Ectodermal cell (in vitro differentiated cells): ENCODE data around the gene LIN7C.
A peak's percentile ranks its signal among the peaks of the same experiment; 100 is the strongest.

Experiments
- H3K27ac ChIP-seq: 2 replicates; pipeline ENCODE4 v1.7.0; 2013; ENCODE audit warnings: mild to moderate bottlenecking, low read depth, low read length; ENCODE audit not compliant: insufficient read depth, poor library complexity, severe bottlenecking
- H3K27me3 ChIP-seq: 2 replicates; pipeline ENCODE4 v1.7.0; 2013; ENCODE audit warnings: mild to moderate bottlenecking, low read length; ENCODE audit not compliant: insufficient read depth, control insufficient read depth, poor library complexity, severe bottlenecking
- H3K36me3 ChIP-seq: one replicate; pipeline ENCODE4 v1.7.0; 2013; ENCODE audit warnings: low read length; ENCODE audit not compliant: control insufficient read depth, insufficient read depth
- H3K4me1 ChIP-seq: one replicate; pipeline ENCODE4 v1.7.0; 2013; ENCODE audit warnings: low read length; ENCODE audit not compliant: control insufficient read depth, insufficient read depth
- H3K4me3 ChIP-seq: 2 replicates; pipeline ENCODE4 v1.7.0; 2013; ENCODE audit warnings: low read depth, low read length, control low read depth; ENCODE audit not compliant: insufficient read depth
- H3K9me3 ChIP-seq: 2 replicates; pipeline ENCODE4 v1.7.0; 2013; ENCODE audit warnings: mild to moderate bottlenecking, low read length, moderate library complexity; ENCODE audit not compliant: control insufficient read depth
- WGBS, 2 experiments: methylation state at CpG; one replicate each; pipeline ENCODE4 v1.1.7; 2013; ENCODE audit warnings: missing lambda C conversion rate in 2 of 2; 5-methylcytosine and 5-hydroxymethylcytosine counted together

The LIN7C gene

DNA sequence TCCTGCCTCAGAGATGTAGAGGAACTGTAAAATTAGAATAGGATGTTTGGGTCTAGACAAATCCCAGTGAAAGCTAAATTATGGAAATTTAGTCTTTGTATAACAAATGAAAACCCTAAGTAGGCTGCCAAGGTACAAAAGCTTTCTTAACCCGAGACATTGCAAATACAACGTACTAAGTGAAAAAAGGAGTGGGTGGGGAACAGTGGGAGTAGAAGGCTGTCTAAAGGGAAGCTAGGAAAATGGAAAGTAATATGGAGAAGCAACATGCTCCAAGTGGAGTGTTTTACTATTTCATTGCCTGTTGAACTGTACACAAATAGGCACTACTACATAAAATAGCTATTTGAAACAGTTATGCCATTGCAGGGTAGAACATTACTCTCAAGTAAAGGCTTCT lies 6.8 kb upstream of the LIN7C start:
- Histone ChIP-seq H3K4me1 (no peaks in the 10 kb centered on the region), H3K27me3 (no peaks in the 10 kb centered on the region), H3K4me3 (no peak overlapping the region), H3K9me3 (no peaks in the 10 kb centered on the region), H3K36me3 (no peaks in the 10 kb centered on the region), H3K27ac (no peak overlapping the region)
- WGBS, 2 experiments, result 79 to 81% methylated on average over 2 of the region's 2 CpGs

- Histone ChIP-seq H3K9me3 (no peaks in the 10 kb centered on the region), H3K27ac (no peak overlapping the region), H3K36me3 (no peaks in the 10 kb centered on the region), H3K4me3 (no peak overlapping the region), H3K4me1 (no peaks in the 10 kb centered on the region), H3K27me3 (no peaks in the 10 kb centered on the region)
- WGBS, 2 experiments, result 90 to 97% methylated on average over 3 of the region's 3 CpGs
Measured at GRCh38 chr11:27512238-27512637, 5.7 kb upstream of the LIN7C start.

GRCh38 chr11:27509908-27510307 lies 3.3 kb upstream of the LIN7C start:
- Histone ChIP-seq H3K4me3 (no peak overlapping the region), H3K4me1 (peaks cover 4% of the 10 kb centered on the region), H3K27ac (no peak overlapping the region), H3K27me3 (no peaks in the 10 kb centered on the region), H3K36me3 (no peaks in the 10 kb centered on the region), H3K9me3 (no peaks in the 10 kb centered on the region)
- WGBS, 2 experiments, result 97% methylated on average over 3 of the region's 4 CpGs

DNA sequence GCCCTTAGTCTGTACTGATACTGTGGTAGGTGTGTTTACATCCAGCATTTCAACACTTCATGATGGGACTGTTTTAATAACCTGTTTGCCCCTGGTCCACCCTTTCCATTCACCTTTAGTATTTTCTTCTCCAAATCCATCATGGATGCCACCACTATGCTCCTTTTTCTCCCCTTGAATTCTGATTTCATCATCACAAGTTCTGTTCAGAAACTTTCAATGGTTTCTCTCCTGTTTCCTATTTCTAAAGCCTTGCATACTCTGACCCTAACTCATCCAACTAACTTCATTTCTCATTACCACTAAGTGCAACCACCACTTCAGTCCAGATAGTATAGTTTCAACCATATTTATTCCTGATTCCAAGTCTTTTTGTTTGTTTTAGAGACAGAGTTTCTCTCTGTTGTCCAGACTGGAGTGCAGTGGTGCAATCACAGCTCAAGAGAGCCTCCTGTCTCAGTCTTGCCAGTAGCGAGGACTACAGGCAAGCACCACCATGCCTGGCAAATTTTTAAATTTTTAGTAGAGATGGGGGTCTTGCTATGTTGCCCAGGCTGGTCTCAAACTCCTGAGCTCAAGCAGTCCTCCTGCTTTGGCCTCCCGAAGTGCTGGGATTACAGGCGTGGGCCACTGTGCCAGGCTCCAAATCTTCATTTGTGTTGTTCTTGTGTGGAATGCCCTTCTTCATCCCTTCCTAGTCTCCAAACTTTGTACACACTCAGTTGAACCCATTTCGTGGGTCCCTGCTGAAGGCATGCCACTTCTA lies 1.2 kb upstream of the LIN7C start:
- Histone ChIP-seq H3K27ac (no peak overlapping the region), H3K4me3 (peak overlapping the region; percentile 80), H3K36me3 (no peaks in the 10 kb centered on the region), H3K27me3 (no peaks in the 10 kb centered on the region), H3K9me3 (no peaks in the 10 kb centered on the region), H3K4me1 (peaks cover 4% of the 10 kb centered on the region)
- 92 to 93% methylated on average over 4 of the region's 4 CpGs for WGBS, 2 experiments

DNA sequence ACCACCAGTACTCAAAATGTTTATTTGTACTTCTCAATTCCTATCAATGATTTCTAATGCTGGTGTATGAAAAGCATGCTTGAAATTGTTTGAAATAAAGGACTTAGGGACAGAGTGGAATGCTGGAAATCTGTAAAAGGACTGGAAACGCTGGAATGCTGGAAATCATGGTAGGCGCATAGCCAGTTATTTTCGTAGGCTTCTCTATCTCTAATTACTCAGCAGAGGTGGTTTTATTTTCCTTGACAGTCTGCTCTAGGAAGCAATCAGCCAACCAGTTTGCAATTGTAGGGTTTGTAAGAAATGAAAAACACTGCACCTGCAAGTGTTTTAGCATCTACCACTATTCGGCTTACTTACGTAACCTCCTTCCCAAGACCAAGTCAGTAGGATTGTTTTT lies 788 bp downstream of the LIN7C start:
- H3K27ac ChIP-seq, result peak overlapping the region; percentile 89
- peaks cover 5% of the 10 kb centered on the region for H3K36me3 ChIP-seq
- H3K4me3 ChIP-seq, result peak overlapping the region; percentile 80
- no peaks in the 10 kb centered on the region for H3K27me3 ChIP-seq
- H3K4me1 ChIP-seq, result peaks cover 4% of the 10 kb centered on the region
- H3K9me3 ChIP-seq, result no peaks in the 10 kb centered on the region
- WGBS, 2 experiments, result 24 to 26% methylated on average over 5 of the region's 5 CpGs

- WGBS, 2 experiments, result 94 to 100% methylated on average over 1 of the region's 2 CpGs
Measured at GRCh38 chr11:27504205-27504604, 2.4 kb downstream of the LIN7C start.

DNA sequence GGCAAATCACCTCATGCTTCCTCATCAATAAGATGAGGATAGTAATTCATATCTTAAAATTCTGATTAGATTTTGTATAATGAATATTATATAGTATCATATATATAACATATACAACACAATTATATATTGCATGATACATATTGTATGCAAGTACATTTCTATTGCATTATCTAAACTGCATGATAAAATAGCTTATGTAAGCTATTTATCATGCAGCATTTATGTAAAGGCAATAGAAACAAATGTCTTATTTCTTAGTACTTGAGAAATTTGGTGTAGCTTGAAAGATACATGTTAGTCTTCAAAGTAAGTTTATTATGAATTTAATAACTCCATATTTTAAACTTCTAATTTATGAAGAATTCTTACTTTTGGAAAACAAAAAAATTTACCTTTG lies 5.5 kb downstream of the LIN7C start:
- H3K36me3 ChIP-seq, result peaks cover 12% of the 10 kb centered on the region
- no peaks in the 10 kb centered on the region for H3K9me3 ChIP-seq
- H3K4me1 ChIP-seq, result peaks cover 4% of the 10 kb centered on the region

More at GRCh38 chr11:27504205-27504604, 2.4 kb downstream of the LIN7C start:
- Histone ChIP-seq H3K36me3 (peaks cover 7% of the 10 kb centered on the region), H3K9me3 (no peaks in the 10 kb centered on the region), H3K4me3 (no peak overlapping the region), H3K27me3 (no peaks in the 10 kb centered on the region), H3K27ac (no peak overlapping the region), H3K4me1 (peaks cover 4% of the 10 kb centered on the region)

GRCh38 chr11:27497911-27498310 lies 8.7 kb downstream of the LIN7C start:
- H3K27me3 ChIP-seq, result no peaks in the 10 kb centered on the region
- H3K27ac ChIP-seq, result no peak overlapping the region
- H3K9me3 ChIP-seq, result no peaks in the 10 kb centered on the region
- no peaks in the 10 kb centered on the region for H3K4me1 ChIP-seq
- 87 to 100% methylated on average over 1 of the region's 1 CpG for WGBS, 2 experiments
- no peak overlapping the region for H3K4me3 ChIP-seq
- H3K36me3 ChIP-seq, result peaks cover 12% of the 10 kb centered on the region

More for the DNA sequence above, 5.5 kb downstream of the LIN7C start:
- H3K27me3 ChIP-seq, result no peaks in the 10 kb centered on the region
- no peak overlapping the region for H3K4me3 ChIP-seq
- no peak overlapping the region for H3K27ac ChIP-seq

GRCh38 chr11:27497284-27497866 lies 9.2 kb downstream of the LIN7C start:
- no peak overlapping the region for H3K4me3 ChIP-seq
- peaks cover 15% of the 10 kb centered on the region for H3K36me3 ChIP-seq
- H3K4me1 ChIP-seq, result no peaks in the 10 kb centered on the region
- no peaks in the 10 kb centered on the region for H3K27me3 ChIP-seq
- no peaks in the 10 kb centered on the region for H3K9me3 ChIP-seq
- no peak overlapping the region for H3K27ac ChIP-seq

DNA sequence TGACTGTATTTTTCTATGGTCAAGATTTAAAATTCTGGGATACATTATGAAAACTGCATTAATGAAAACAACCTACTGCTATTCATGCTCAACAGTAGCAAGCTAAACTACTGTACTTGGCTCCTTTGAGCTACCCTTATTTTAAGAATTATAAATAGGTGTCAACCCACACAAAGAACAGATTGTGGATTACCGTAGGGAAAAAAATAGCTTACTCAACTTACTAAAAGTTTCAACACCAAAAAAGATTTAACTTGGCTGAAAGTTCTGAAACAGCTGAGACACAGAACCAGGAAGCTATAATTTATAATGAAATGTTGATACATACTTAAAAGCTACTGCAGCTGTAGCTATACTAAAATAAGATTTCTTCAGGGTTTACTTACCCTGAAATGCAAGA lies 10.1 kb downstream of the LIN7C start:
- H3K4me3 ChIP-seq, result no peak overlapping the region
- H3K27ac ChIP-seq, result no peak overlapping the region
- WGBS, 2 experiments, result 100% methylated on average over 1 of the region's 1 CpG; no CpG with 5 or more reads in 1 of the 2 experiments
- H3K9me3 ChIP-seq, result no peaks in the 10 kb centered on the region
- peaks cover 20% of the 10 kb centered on the region for H3K36me3 ChIP-seq
- H3K27me3 ChIP-seq, result no peaks in the 10 kb centered on the region
- no peaks in the 10 kb centered on the region for H3K4me1 ChIP-seq
